Measurements from ENCODE around the gene MAP2K3.

The MAP2K3 gene

DNA sequence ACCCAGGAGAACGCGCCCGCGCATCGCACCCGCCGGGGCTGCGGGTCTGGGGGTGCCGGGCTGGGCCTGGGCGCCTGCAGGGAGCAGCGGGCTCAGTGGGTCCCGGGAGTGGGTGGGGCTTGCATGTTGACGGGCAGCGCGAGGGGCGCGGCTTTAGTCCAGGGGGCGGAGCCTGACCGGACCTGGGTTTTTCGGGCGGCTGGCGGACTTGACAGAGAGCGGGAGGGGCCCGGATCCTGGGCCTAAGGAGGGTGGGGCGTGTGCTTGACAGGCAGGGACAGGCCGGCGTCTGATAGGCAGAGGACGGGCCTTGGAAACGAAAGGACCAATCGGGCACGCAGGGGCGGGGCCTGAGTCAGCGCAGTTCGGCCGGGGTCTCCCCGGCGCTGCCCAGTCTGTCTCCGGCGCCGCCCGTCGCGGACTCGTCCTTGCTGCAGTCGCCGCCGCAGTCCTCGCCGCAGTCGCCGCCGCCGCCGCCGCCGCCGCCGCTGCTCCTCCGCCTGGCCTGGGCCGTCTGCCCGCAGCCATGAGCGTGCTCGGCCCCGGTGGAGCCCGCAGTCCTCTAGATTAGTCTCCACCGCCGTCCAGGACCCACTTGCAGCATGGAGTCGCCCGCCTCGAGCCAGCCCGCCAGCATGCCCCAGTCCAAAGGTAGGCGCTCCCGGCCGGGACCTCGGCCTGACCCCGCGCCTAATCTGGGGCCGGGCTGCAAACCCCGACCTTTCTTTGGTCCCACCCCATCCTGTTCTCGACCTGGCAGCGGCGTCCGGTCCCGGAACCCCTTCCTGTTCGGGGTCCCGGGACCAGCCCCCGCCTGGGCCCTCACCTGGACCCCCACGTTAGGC is at the start of gene MAP2K3:
TSS of gene MAP2K3 (plus strand) at position 393 of the 845 bp plus-strand sequence. CDS start at position 603, 210 bp downstream.
- peak; percentile 100 for DNase-seq

DNA sequence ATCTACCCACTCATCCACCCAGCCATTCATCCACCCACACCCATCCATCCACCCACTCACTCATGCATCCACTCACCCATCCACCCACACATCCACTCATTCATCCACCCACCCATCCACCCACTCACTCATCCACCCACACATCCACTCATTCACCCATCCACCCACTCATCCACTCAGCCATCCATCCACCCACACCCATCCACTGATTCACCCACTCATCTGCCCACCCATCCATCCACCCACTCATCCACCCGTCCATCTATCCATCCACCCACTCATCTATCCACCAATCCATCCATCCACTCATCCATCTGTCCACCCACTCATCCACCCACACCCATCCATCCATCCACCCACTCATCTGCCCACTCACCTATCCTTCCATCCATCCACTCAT is 48.6 kb upstream of the MAP2K3 start:
- no peak for DNase-seq

DNA sequence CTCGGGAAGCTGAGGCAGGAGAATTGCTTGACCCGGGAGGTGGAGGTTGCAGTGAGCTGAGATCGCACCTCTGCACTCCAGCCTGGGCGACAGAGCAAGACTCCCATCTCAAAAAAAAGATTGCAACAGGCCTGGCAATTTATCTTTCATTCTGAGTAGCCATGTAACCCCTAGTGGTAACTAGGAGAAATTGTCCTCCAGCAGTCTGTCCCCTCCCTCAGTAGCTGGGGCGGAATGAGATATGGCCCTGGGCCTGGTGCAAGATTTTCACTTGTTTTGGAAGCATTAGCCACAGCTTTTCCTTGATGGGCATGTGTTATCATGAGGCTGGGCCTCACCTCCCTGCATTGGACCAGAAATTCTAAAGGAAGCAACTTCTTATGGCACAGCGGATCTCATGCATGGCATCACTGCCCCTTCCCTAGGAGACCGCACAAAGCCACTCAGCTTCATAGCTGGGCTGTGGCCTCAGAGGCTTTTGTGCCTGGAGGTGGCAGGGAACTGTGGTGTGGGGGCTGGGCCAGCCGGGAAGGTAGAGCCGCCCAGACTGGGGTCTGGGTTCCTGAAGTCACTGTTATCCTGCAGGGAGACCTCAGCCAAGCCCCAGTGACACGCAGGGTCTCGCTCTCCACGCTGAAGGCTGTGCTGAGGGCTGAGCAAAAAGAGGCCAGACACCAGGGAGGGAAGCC is 44.7 kb upstream of the MAP2K3 start:
- peak; percentile 64 for DNase-seq

DNA sequence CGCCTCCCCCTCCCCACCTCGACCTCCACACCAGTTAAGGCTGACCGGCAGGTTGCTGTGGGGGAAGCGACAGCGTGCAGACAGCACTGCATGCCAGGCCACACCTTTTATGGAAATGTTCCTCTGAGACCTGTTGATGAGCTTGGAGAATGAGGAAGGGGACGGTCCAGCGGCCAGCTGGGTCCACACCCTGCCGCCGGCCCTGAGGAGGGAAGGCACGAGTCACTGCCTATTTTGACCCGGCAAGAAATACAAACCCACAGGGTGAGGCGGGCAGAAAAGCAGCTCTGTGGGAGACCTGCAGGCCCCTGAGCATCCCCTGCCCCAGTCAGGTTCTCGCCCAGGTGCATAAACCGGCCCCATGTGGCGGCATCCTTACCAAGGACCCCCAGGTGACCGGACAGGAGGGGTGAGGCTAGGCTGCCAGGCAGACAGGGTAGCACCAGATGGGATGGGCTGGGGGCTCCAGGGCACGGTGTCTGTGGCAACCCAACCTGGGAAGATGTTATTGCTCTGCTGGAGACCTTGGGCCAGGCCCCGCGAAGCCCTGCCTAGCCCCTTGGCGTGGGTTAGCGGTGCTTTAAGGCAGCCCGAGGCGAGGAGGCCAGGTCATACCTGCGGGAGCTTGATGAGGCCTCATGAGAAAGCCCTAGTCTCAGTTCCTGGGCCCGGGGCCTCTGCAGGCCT is 44.0 kb upstream of the MAP2K3 start:
- DNase-seq, result no peak

DNA sequence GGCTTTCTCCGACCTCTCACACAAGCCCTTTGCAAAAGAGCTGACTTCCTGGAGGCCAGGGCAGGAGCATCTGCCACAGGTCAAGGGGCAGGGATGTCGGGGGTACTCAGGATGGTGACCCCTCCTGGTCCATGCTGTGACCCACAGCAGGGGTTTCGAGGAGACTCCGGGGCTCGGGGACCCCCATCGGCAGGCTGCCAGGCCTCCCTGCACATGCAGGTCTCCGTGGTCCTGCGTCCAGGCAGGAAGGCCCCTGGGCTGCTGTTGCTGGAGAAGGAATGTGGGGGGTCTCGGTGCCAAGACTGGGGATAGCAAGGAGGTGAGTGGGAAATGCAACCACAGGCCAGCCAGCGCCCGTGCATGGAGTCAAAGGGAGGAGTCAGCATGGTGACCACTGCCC is 42.9 kb upstream of the MAP2K3 start:
- no peak for DNase-seq

DNA sequence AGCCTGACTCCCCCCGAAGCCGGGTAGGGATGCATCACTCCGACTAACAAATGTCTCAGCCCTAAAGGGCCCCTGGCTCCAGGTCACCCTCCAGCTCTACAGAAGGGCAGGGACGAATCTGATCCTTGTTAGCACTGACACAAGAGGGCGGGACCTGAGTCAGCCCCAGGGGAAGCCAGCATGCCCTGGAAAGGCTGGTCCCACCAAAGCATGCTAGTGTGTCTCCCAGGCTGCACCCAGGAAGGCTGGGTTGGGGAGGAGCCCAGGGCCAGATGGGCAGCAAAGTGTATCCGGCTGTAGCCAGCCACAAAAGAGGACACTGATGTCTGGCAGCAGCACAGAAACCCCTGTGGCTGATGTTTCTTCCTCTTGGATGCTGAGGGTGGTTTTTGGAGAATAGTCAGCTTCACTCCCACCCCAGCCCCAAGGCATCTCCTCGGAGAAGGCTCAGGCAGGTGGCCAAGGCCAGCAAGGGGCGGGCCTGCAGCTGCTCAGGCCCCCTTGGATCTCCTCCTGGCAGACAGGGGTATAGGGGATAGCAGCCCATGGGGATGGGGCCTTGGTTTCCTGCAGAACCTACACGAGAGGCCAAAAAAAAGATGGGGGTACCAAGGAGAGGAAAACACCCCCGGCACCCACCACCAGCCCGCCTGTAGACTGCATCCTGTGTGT is 42.3 kb upstream of the MAP2K3 start:
- DNase-seq, result no peak

DNA sequence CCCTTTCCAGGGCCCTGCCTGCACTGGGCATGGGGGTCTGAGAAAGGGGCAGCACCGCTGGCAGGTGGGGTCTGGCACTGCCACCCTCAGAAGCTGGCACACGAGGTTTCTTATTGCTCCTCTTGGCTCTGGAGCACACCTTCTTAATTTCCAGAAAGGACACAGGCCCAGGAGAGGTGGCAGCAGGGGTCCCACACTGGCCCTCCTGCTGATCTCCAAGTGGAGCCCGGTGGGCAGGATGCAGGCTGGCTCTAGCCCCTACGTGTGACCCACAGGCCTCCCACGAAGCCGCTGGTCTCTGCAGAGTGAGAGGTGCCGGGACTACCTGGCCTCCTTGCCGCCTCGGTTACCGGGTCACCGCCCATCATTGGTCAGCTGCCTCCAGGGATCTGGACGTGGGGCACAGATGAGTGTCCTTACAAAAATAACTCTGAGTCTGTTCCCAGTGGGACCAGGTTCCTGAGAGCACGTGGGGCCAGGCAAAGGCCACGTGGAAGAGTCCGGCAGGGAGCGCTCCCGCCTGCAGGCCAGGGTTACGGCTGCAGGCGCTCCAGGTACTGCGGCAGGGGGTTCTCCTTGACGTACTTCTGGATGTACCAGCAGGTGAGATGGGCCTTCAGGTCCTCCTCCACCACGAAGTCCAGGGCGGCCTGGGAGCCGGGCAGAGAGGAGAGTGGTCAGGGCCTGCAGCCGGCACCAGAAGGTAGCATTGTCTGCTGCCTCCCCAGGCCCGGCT is 41.6 kb upstream of the MAP2K3 start:
- DNase-seq, result no peak

DNA sequence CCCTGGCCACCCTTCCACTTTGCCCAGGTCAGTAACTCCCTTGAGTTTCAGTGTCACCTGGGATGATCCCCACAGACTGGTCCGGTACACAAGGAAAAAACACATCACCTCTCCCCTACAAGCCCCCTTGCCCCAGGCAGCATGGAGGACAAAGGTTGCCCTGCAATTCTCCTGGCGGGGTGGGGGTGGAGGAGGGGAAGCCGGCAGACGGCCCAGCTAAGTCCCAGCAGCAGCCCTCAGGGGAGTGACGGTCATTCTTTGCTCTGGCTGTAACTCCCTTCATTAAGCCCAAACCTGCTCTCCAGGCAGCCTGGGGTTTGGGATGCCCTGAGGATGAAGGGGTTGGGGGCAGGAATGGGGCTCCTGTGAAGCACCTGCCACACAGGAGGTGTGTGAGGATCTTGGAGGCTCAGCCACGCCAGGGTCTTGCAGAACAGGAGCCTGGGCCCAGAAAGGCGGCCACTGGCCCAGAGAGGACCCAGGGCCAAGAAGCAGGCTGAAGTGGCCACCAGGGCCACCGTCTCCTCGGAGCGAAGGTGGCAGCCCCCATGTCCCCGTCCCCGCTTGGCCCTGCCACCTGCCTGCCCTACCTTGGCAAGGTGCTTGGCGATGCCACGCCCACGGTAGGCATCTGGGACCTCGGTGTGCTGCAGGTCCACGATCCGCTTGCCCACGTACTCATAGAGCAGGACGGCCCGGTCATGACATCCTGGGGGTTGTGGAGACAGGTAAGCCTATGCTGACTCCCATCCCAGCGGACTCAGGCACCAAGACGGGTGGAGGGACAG is 40.8 kb upstream of the MAP2K3 start:
- no peak for DNase-seq

DNA sequence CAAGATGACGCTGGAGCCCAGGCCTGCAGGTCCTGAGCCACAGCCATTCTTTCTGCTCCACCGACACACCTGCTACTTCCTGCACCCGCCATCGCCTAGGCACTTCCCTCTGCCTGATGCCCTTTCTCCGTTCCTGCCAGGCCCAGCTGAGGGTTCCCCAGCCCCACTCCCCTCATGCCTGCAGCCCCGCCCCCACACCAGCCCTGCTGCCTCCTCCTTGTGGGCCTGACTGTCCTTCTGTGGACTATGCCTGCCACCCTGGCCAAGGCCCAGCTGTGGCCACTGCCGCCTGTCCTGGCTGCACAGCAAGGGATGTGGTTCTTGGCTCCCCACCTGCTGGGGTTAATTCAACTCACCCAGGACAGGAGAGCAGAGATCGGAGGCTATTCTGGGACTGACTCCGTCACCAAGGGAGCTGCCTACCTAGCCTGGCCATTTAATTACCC is 38.8 kb upstream of the MAP2K3 start:
- no peak for DNase-seq

DNA sequence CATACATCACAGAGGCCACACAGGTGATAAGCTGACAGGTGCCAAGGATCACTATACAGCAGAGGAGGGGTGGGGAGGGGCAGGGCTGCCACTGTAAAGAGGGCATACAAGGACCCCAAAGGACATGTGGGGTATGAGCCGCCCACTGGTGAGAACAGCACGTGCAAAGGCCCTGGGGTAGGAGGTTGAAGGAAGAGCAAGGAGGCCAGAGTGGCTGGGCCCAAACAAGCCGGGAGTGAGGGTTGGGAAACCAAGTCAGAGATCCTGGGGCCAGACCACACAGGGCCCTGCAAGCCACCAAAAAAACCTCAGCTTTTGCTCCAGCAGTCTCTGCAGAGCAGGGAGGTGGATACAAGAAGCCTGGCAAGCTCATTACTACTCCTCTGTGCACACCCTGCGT is 37.8 kb upstream of the MAP2K3 start:
- DNase-seq, result no peak

DNA sequence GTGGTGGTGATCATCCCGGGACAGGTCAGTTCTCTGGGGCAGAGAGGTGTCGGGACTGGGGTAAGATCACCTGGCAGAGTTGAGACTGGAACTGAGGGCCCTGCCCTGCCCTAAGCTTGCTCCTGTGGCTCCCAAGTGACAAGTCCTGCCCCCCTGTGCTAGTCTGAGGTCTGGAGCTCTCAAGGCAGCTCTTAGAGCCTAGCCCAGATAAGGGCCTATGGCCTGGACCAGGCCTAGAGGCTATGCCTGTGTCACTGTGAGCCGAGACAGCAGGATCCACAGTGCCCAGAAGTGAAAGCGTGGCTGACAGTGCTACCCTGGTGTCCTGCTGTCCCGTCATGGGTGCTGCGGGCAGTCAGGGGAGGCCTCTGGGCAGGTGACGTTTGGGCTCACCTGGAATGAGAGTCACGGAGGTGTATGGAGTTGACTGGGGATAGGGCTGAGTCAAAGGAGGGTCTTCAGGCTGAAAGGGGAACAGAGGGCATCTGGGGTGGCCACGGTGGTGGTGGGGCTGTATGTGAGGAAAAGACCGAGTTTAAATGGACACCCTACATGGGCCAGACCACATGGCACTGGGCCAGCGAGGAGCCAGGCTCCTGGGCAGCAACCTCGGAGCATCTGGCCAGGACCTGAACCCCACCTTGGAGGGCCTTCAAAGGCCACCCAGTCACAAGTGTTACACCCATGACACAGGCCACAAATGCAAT is 36.8 kb upstream of the MAP2K3 start:
- DNase-seq, result no peak

DNA sequence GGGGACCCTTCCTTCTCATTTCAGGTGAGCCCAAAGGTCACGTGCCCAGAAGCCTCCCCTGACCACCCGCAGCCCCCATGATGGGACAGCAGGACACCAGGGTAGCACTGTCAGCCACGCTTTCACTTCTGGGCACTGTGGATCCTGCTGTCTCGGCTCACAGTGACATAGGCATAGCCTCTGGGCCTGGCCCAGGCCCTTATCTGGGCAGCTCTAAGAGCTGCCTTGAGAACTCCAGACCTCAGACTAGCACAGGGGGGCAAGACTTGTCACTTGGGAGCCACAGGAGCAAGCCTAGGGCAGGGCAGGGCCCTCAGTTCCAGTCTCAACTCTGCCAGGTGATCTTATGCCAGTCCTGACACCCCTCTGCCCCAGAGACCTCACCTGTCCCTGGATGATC is 36.0 kb upstream of the MAP2K3 start:
- DNase-seq, result no peak

DNA sequence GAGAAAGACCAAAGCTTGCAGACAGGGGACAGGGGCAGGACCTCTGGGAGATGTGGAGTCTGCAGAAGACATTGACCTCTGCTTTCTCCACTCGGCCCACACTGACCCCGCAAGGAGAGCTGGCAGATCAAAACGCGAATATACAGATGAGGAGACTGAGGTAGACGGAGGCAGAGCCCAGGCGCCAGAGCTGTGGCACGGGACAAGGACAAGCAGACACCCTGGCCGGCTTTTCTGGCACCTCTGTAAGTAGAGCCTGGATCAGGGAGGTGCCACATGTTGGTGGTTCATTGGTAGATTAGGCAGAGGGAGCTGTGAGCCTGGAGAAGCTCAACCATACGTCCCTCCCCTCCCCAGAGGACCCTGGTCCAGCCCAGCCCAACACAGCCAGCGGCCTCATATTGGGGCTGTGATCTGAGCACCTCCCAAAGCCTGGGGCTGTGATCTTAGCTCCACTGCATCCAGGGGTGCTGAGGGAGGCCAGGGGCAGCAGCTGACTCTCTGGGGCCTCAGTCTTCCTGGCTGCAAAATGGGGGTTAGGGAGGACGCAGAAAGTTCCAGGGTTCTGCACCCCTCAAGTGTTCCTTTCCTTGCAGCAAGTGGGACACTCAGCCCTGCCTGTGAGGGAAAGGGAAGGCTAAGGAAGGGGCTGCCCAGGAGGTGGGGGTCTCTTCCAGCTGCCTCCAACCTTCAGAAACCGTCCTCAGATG is 35.3 kb upstream of the MAP2K3 start:
- DNase-seq, result no peak

DNA sequence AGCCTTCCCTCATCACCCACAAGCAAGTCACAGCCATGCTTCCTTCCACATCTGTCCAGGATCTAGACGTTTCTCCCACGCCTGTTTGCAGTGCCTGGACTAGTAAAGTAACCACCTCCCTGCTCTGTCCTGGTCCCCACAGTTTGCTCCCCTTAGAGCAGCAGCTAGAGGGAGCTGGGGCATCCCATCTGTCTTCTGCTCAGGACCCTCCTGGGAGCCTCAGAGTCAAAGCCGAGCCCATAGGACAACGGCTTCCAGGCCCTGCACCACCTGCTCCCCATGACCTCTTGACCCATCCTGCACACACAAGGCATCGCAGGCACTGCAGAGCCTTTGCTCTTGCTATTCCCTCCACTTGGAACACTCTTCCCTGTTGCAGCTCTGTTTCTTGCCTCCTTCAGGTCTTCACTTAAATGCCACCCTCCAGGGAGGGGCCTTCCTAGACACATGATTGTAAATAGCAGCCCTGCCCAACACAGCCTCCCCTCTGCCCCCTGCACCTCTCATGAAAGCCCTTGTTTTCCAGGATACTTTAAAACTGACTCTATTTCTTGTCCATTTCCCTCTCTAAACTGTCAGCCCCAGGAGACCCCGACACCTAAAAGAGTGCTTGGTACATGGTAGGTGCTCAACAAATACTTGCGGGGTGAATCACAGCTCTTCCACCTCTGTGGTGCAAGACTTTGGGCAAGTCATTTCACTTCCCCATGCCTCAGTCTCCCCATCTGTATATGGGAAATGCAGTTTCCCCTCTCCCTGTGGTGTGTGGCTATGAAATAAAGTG is 34.4 kb upstream of the MAP2K3 start:
- DNase-seq, result peak; percentile 41

DNA sequence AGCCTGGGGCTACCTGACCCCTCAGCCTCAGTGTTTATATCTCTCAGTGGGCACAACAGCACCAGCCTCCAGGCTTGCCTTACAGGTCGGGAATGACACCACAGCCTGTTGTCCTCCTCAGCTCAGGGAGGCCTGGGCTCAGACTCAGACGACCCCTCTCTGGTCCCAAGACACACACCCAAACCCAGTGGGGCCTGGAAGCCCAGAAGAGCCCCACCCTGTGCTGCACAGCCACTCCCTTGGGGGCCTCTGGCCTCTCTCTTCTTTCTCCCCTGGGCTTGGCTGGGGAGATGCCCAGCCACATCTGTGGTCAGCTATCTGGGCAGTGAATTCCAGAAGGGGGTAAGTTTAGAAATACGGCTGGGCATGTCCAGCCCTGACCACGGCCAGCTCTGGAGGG is 33.7 kb upstream of the MAP2K3 start:
- DNase-seq, result no peak

DNA sequence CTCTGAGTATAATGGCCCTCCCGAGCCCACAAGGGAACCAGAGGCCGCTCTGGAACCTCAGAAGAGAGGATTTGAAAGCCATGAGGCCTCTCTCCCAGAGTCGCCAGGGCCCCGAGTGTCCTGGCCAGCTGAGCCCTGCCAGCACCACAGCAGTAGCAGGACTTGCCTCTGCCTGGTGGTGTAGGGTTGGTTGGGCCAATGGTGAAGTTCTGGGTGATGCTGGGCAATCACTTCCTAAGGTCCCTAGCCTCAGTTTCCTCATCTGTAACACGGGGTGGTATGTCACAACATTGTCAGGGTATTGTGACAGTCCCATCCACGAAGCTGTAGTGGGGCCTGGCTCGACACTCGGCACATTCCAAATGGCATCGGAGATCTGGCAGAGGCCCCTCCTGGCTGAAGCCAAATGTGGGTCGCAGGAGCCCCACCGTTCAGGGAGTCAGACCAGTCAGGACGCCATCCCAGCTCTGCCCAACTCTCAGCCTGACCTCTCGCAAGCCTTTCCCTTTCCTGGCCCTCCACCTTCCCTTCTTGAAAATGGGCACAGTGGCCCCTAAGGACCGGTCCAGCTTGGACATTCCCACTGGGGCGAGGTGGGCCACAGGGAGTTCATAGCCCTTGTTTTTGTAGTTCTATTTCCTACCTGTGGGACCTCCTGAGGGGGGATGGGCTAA is 33.0 kb upstream of the MAP2K3 start:
- no peak for DNase-seq

DNA sequence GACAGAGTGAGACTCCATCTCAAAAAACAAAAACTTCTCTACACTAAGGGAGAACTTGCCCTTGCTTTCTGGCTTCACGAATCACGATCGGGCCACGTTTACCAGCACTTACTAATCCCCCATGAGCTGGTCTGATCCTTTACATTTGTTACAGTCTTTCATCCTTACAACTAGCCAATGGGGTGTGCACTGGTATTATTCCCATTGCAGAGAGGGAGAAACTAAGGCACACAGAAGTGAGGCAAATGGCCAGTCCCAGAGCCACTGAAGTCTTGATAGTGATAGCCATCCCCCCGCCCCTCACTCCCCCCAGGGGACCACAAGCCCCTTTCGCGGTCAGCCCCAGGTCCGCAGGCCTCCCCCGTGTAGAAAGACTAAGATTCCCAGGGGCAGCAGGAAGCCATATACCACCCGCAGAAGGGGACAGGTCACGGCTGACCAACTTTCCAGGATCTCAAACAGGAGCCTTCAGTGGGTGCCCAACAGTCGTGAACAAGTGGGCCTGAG is 32.2 kb upstream of the MAP2K3 start:
- peak; percentile 44 for DNase-seq

DNA sequence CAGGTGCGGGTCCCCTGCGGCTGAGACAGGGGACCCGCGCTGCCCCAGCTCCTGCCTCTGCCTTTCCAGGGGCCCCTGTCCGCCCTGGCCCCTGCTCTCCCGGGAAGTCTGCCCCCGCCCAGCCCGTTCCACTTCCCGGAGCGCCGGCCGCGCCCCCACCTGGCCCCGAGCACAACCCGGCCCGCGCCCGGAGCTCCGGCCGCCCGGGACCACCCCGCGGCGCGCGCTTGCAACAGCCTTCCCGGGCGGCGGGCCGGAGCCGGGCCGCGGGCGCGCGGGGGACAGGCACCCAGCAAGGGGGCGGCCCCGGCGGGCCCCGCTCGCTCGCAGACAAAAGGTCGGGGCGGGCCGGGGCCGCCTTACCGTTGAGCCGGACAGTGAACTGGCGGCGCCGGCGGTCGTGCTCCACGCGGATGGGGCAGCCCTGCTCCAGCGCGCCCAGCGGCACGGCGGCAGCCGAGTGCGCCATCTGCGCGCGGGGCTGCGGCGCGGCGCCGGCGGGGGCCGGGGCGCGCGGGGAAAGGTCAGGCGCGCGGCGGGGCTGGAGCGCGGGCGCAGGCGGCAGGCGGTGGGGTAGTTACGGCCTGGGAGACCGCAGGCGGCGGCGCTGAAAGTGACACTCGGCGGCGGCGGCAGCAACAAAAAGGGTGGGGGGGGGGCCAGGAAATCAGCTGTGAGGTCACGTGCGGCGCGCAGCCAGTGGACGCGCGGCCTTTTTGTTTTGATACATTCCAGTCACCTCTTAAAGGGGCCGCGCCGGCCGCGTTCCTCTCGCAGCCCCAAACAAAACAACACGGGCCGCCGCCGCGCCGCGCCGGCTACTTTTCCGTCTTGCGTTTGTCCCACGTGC is 31.5 kb upstream of the MAP2K3 start, which contains the start of gene NATD1:
TSS of gene NATD1 (minus strand) at position 615 of the 850 bp plus-strand sequence. CDS start at position 469, 146 bp downstream.
- peak; percentile 93 for DNase-seq
